Esophagus squamous epithelium (tissue), 4 donors: ENCODE results near the gene CD200.

Experiments used
- POLR2A ChIP-seq, 4 donors: fragments of 450-650 bp; IDR thresholded peaks; one replicate each; pipeline ENCODE4 v1.6.1; 2017; ENCODE audit warnings: antibody characterized with exemption in 4 of 4, mild to moderate bottlenecking in 4 of 4, moderate library complexity in 3 of 4
- TF ChIP-seq, protein P1 (sequence below), 6 experiments: fragments of 450-650 bp in 4 of 6; fragments of 200-600 bp in 2 of 6; sonication (generic) in 2 of 6; IDR thresholded peaks; one replicate each; pipeline ENCODE4 v1.5.1; 2016 to 2019; ENCODE audit warnings: antibody characterized with exemption in 6 of 6, mild to moderate bottlenecking in 4 of 6, moderate library complexity in 4 of 6

DNA sequence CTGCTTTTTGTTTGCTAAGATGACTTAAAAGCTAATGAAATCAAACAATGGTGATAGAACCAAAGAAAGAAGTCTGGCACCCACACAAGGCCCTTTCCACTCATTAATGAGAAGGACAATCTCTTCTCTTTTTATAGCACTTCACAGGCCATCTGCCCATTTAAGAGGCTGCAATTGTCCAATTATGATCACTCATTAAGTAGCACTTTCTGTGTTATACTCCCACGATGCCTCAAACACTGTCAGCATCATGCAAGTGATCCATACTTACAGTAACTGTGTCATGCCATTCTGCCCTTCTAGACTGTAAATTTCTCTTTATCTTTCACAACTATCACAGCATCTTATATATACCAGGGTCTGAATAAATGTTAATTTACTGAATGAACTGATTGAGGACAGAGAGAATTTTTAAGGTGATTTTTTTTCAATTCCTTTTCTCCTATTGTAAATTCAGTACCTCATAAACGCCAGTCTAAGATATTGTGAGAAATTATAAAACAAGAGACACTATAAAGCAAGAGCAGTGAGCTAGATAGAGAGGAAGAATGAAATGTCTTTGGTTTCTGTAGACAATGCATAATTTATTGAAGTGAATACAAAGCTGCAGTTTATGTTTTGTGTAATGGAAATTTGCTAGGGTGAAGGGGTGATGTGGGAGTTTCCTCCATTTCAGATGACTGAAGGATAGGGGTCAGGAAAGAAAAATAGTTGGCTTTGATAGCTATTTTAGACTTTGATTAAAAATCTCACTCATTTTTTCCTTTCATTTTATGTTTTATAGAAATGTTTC is 17.3 kb downstream of the CD200 start:
- TF ChIP-seq, protein P1, sequence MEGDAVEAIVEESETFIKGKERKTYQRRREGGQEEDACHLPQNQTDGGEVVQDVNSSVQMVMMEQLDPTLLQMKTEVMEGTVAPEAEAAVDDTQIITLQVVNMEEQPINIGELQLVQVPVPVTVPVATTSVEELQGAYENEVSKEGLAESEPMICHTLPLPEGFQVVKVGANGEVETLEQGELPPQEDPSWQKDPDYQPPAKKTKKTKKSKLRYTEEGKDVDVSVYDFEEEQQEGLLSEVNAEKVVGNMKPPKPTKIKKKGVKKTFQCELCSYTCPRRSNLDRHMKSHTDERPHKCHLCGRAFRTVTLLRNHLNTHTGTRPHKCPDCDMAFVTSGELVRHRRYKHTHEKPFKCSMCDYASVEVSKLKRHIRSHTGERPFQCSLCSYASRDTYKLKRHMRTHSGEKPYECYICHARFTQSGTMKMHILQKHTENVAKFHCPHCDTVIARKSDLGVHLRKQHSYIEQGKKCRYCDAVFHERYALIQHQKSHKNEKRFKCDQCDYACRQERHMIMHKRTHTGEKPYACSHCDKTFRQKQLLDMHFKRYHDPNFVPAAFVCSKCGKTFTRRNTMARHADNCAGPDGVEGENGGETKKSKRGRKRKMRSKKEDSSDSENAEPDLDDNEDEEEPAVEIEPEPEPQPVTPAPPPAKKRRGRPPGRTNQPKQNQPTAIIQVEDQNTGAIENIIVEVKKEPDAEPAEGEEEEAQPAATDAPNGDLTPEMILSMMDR (IDR thresholded peaks at IDR 0.05), result no peak
- TF ChIP-seq POLR2A (IDR thresholded peaks at IDR 0.05), result no peak
